Sigmoid colon (tissue), 4 donors: ENCODE measurements around the gene ENO3.

Source experiments
- CTCF ChIP-seq, 4 experiments: fragments of 450-650 bp in 3 of 4; fragments of 200-600 bp in 1 of 4; IDR thresholded peaks; one replicate each; pipeline ENCODE4 v1.5.1; 2016 to 2019; ENCODE audit warnings: antibody characterized with exemption in 4 of 4, mild to moderate bottlenecking in 3 of 4, moderate library complexity in 2 of 4
- EP300 ChIP-seq, 4 donors: sonication (generic); formaldehyde crosslinking; IDR thresholded peaks; one replicate each; pipeline ENCODE4 v1.6.1; 2017; ENCODE audit warnings: antibody characterized with exemption in 4 of 4
- POLR2A ChIP-seq, 2 donors: fragments of 450-650 bp; IDR thresholded peaks; one replicate each; pipeline ENCODE4 v1.6.1; 2016; ENCODE audit warnings: antibody characterized with exemption in 2 of 2, mild to moderate bottlenecking in 2 of 2, moderate library complexity in 2 of 2
- POLR2AphosphoS5 ChIP-seq, 4 donors: sonication (generic); formaldehyde crosslinking; IDR thresholded peaks; one replicate each; pipeline ENCODE4 v1.6.1; 2017; ENCODE audit warnings: antibody characterized with exemption in 4 of 4

GRCh38 chr17:4939796-4940554, 10.9 kb upstream of the ENO3 start, which contains the start of the genes RNF167 and SLC25A11:
- TF ChIP-seq CTCF (IDR thresholded peaks at IDR 0.05), result no peak
- TF ChIP-seq POLR2AphosphoS5 (IDR thresholded peaks at IDR 0.05), result peak; percentile 32 to 83 (median 74)
- TF ChIP-seq EP300 (IDR thresholded peaks at IDR 0.05), result peak in 1 of 4 donors; percentile 64
- peak; percentile 32 to 48 for TF ChIP-seq POLR2A (IDR thresholded peaks at IDR 0.05)
